Measurements from ENCODE around the gene PIGR. TPM values are rescaled to one million over a fixed set of nuclear protein-coding genes. Genes with fewer than 3 reads are reported as not detected.

PIGR gene
- total and polyA plus RNA-seq, 3 donors from 2014 or later = 0.38 TPM; not detected in 2

- H3K36me3 ChIP-seq (ENCODE audit: low read depth, missing control alignments) = no peaks in the 10 kb centered on the region
- H3K9me3 ChIP-seq = no peaks in the 10 kb centered on the region
- peak; percentile 40 for DNase-seq
- no peaks in the 10 kb centered on the region for H3K27me3 ChIP-seq
- H3K27ac ChIP-seq = no peak overlapping the region
- 82 to 85% methylated on average over 6 to 8 of the region's 8 CpGs for WGBS, 2 donors
- H3K4me1 ChIP-seq = no peaks in the 10 kb centered on the region
- no peak overlapping the region for H3K4me3 ChIP-seq
- intact Hi-C loops (cut with DNase I; ENCODE audit: low total_unique reads) = no loop called here
- TF ChIP-seq POLR2A (IDR thresholded peaks at IDR 0.05) (no peak), CTCF (IDR thresholded peaks at IDR 0.05) (peak in 2 of 3 experiments; percentile 21 to 28)
Observed at GRCh38 chr1:206933333-206933945, 12.8 kb downstream of the PIGR start.

GRCh38 chr1:206932177-206932576, 14.1 kb downstream of the PIGR start:
- no peaks in the 10 kb centered on the region for H3K36me3 ChIP-seq (ENCODE audit: low read depth, missing control alignments)
- H3K9me3 ChIP-seq = no peaks in the 10 kb centered on the region
- H3K4me1 ChIP-seq = no peaks in the 10 kb centered on the region
- H3K27me3 ChIP-seq = no peaks in the 10 kb centered on the region
- DNase-seq = no peak
- TF ChIP-seq POLR2A (IDR thresholded peaks at IDR 0.05) (no peak), CTCF (IDR thresholded peaks at IDR 0.05) (no peak)
- WGBS, 2 donors = 50 to 63% methylated on average over 8 of the region's 8 CpGs
- H3K27ac ChIP-seq = no peak overlapping the region
- intact Hi-C loops (cut with DNase I; ENCODE audit: low total_unique reads) = no loop called here
- H3K4me3 ChIP-seq = no peak overlapping the region

- no peaks in the 10 kb centered on the region for H3K36me3 ChIP-seq (ENCODE audit: low read depth, missing control alignments)
- no peak overlapping the region for H3K4me3 ChIP-seq
- H3K4me1 ChIP-seq = no peaks in the 10 kb centered on the region
- no peak for DNase-seq
- no peaks in the 10 kb centered on the region for H3K9me3 ChIP-seq
- H3K27ac ChIP-seq = no peak overlapping the region
- 81 to 94% methylated on average over 6 of the region's 6 CpGs for WGBS, 2 donors
- TF ChIP-seq CTCF (IDR thresholded peaks at IDR 0.05) (no peak), POLR2A (IDR thresholded peaks at IDR 0.05) (no peak)
- no peaks in the 10 kb centered on the region for H3K27me3 ChIP-seq
- intact Hi-C loops (cut with DNase I; ENCODE audit: low total_unique reads) = no loop called here
Observed at GRCh38 chr1:206931709-206932108, 14.6 kb downstream of the PIGR start.

GRCh38 chr1:206930210-206930798, 16.0 kb downstream of the PIGR start:
- no peak for DNase-seq
- no peak for TF ChIP-seq CTCF (IDR thresholded peaks at IDR 0.05)
- TF ChIP-seq POLR2A (IDR thresholded peaks at IDR 0.05) = no peak
- Histone ChIP-seq H3K27ac (no peak overlapping the region), H3K4me1 (no peaks in the 10 kb centered on the region), H3K9me3 (no peaks in the 10 kb centered on the region), H3K4me3 (no peak overlapping the region), H3K36me3 (ENCODE audit: low read depth, missing control alignments) (no peaks in the 10 kb centered on the region), H3K27me3 (no peaks in the 10 kb centered on the region)
- intact Hi-C loops (cut with DNase I; ENCODE audit: low total_unique reads) = no loop called here
- WGBS, 2 donors = 81 to 90% methylated on average over 17 of the region's 17 CpGs

- intact Hi-C loops (cut with DNase I; ENCODE audit: low total_unique reads) = no loop called here
- 88 to 91% methylated on average over 6 of the region's 6 CpGs for WGBS, 2 donors
- Histone ChIP-seq H3K36me3 (ENCODE audit: low read depth, missing control alignments) (no peaks in the 10 kb centered on the region), H3K4me1 (no peaks in the 10 kb centered on the region), H3K4me3 (no peak overlapping the region), H3K27me3 (no peaks in the 10 kb centered on the region), H3K27ac (no peak overlapping the region), H3K9me3 (no peaks in the 10 kb centered on the region)
- TF ChIP-seq CTCF (IDR thresholded peaks at IDR 0.05) = no peak
- TF ChIP-seq POLR2A (IDR thresholded peaks at IDR 0.05) = no peak
- DNase-seq = no peak
Observed at GRCh38 chr1:206929524-206929923, 16.7 kb downstream of the PIGR start.

All from testis (tissue), 3 donors.